H9 (cell line): ENCODE measurements around the gene MICAL2. TPM values are rescaled to one million over a fixed set of nuclear protein-coding genes. Genes with fewer than 3 reads are reported as not detected.

Source experiments
- DNase-seq: peaks from one replicate; pipeline ENCODE4 v3.0.0-alpha.2; 2017
- H2AFZ ChIP-seq: one replicate; pipeline ENCODE4 v1.6.1; 2013; ENCODE audit warnings: mild to moderate bottlenecking, low read length, control low read depth, moderate library complexity
- H2AK5ac ChIP-seq: 2 replicates; pipeline ENCODE4 v1.6.1; 2013; ENCODE audit warnings: low read length, control low read depth, mixed read lengths; ENCODE audit not compliant: insufficient read length
- H2BK120ac ChIP-seq: one replicate; pipeline ENCODE4 v1.6.1; 2013; ENCODE audit warnings: low read depth, mild to moderate bottlenecking, low read length, control low read depth, inconsistent platforms; ENCODE audit not compliant: poor library complexity, severe bottlenecking
- H2BK12ac ChIP-seq: 2 replicates; pipeline ENCODE4 v1.6.1; 2013; ENCODE audit warnings: low read length, control low read depth, mixed read lengths, low read depth; ENCODE audit not compliant: insufficient read length
- H2BK15ac ChIP-seq: 2 replicates; pipeline ENCODE4 v1.6.1; 2013; ENCODE audit warnings: low read depth, low read length, control low read depth
- H2BK20ac ChIP-seq: one replicate; pipeline ENCODE4 v1.6.1; 2013; ENCODE audit warnings: low read depth, mild to moderate bottlenecking, low read length, control low read depth, inconsistent platforms; ENCODE audit not compliant: poor library complexity, severe bottlenecking
- H2BK5ac ChIP-seq: 2 replicates; pipeline ENCODE4 v1.6.1; 2013; ENCODE audit warnings: low read length, control low read depth, mixed read lengths; ENCODE audit not compliant: insufficient read length
- H3K14ac ChIP-seq: 2 replicates; pipeline ENCODE4 v1.6.1; 2013; ENCODE audit warnings: low read length, control low read depth; ENCODE audit not compliant: insufficient read depth
- H3K18ac ChIP-seq: 2 replicates; pipeline ENCODE4 v1.6.1; 2013; ENCODE audit warnings: low read depth, mild to moderate bottlenecking, mixed read lengths, low read length, control low read depth; ENCODE audit not compliant: insufficient read length
- H3K23ac ChIP-seq: 2 replicates; pipeline ENCODE4 v1.6.1; 2013; ENCODE audit warnings: low read length, control low read depth, mixed read lengths, low read depth; ENCODE audit not compliant: insufficient read length
- H3K23me2 ChIP-seq: 2 replicates; pipeline ENCODE4 v1.6.1; 2013; ENCODE audit warnings: low read depth, mild to moderate bottlenecking, mixed read lengths, low read length, control low read depth; ENCODE audit not compliant: insufficient read length, poor library complexity, severe bottlenecking
- H3K27ac ChIP-seq: 2 replicates; pipeline ENCODE4 v1.5.1; 2013; ENCODE audit warnings: low read length, control low read depth, mixed read lengths, low read depth; ENCODE audit not compliant: insufficient read length
- H3K27me3 ChIP-seq: 2 replicates; pipeline ENCODE4 v1.6.1; 2013; ENCODE audit warnings: low read length, control low read depth, inconsistent platforms; ENCODE audit not compliant: insufficient read depth
- H3K4ac ChIP-seq: 2 replicates; pipeline ENCODE4 v1.6.1; 2013; ENCODE audit warnings: low read depth, mild to moderate bottlenecking, control low read depth, inconsistent platforms, low read length, moderate library complexity
- H3K4me1 ChIP-seq: 2 replicates; pipeline ENCODE4 v1.6.1; 2013; ENCODE audit warnings: low read length, control low read depth, inconsistent platforms; ENCODE audit not compliant: insufficient read depth
- H3K4me2 ChIP-seq: 2 replicates; pipeline ENCODE4 v1.6.1; 2013; ENCODE audit warnings: low read length, control low read depth, mixed read lengths; ENCODE audit not compliant: insufficient read length, insufficient read depth
- H3K56ac ChIP-seq: 2 replicates; pipeline ENCODE4 v1.6.1; 2013; ENCODE audit warnings: low read depth, mild to moderate bottlenecking, mixed read lengths, low read length, control low read depth; ENCODE audit not compliant: insufficient read length
- H3K79me1 ChIP-seq: 2 replicates; pipeline ENCODE4 v1.6.1; 2013; ENCODE audit warnings: low read depth, mild to moderate bottlenecking, moderate library complexity, low read length, control low read depth, inconsistent platforms; ENCODE audit not compliant: insufficient read depth, poor library complexity, severe bottlenecking
- H3K79me2 ChIP-seq: 2 replicates; pipeline ENCODE4 v1.6.1; 2013; ENCODE audit warnings: low read length, control low read depth, inconsistent platforms; ENCODE audit not compliant: insufficient read depth
- H3K9ac ChIP-seq: 2 replicates; pipeline ENCODE4 v1.6.1; 2013; ENCODE audit warnings: low read length, control low read depth, mixed read lengths; ENCODE audit not compliant: insufficient read length; ENCODE audit errors: extremely low read depth
- H3K9me3 ChIP-seq: one replicate; pipeline ENCODE4 v1.6.1; 2013; ENCODE audit warnings: low read depth, low read length, inconsistent platforms; ENCODE audit not compliant: control insufficient read depth
- H3T11ph ChIP-seq: one replicate; pipeline ENCODE4 v1.6.1; 2013; ENCODE audit warnings: mild to moderate bottlenecking, low read length, control low read depth, inconsistent platforms
- H4K20me1 ChIP-seq: one replicate; pipeline ENCODE4 v1.6.1; 2013; ENCODE audit not compliant: control insufficient read depth, insufficient read length, insufficient read depth
- H4K5ac ChIP-seq: 2 replicates; pipeline ENCODE4 v1.6.1; 2013; ENCODE audit warnings: low read depth, mild to moderate bottlenecking, mixed read lengths, low read length, control low read depth; ENCODE audit not compliant: insufficient read length
- H4K8ac ChIP-seq: replicated peaks from 2 replicates; pipeline ENCODE4 v1.6.1; 2013; ENCODE audit warnings: low read length, control low read depth, mixed read lengths, low read depth; ENCODE audit not compliant: insufficient read length
- H4K91ac ChIP-seq: 2 replicates; pipeline ENCODE4 v1.6.1; 2013; ENCODE audit warnings: low read depth, mild to moderate bottlenecking, moderate library complexity, mixed read lengths, low read length, control low read depth; ENCODE audit not compliant: insufficient read length
- H3K27ac Mint-ChIP-seq, 3 experiments: 2 replicates in 2 of 3; 3 replicates in 1 of 3; pipeline ENCODE4 v1.8.0; 2020 to 2021; ENCODE audit warnings: mixed read lengths in 3 of 3, mild to moderate bottlenecking in 1 of 3, moderate library complexity in 1 of 3
- H3K27me3 Mint-ChIP-seq: 2 replicates; pipeline ENCODE4 v1.8.0; 2021; ENCODE audit warnings: low read depth, mild to moderate bottlenecking, moderate library complexity, mixed read lengths
- H3K36me3 Mint-ChIP-seq, 3 experiments: 2 replicates in 2 of 3; 3 replicates in 1 of 3; pipeline ENCODE4 v1.8.0; 2020 to 2021; ENCODE audit warnings: low read depth in 3 of 3, mixed read lengths in 3 of 3; ENCODE audit not compliant: insufficient read depth in 1 of 3
- H3K4me1 Mint-ChIP-seq, 2 experiments: 2 replicates each; pipeline ENCODE4 v1.8.0; 2020; ENCODE audit warnings: mixed read lengths in 2 of 2
- H3K4me3 Mint-ChIP-seq, 2 experiments: 2 replicates in 1 of 2; 3 replicates in 1 of 2; pipeline ENCODE4 v1.8.0; 2020 to 2021; ENCODE audit warnings: mild to moderate bottlenecking in 2 of 2, mixed read lengths in 2 of 2, moderate library complexity in 1 of 2
- H3K9me3 Mint-ChIP-seq, 2 experiments: 2 replicates in 1 of 2; 3 replicates in 1 of 2; pipeline ENCODE4 v1.8.0; 2020; ENCODE audit warnings: mild to moderate bottlenecking in 2 of 2, mixed read lengths in 2 of 2, moderate library complexity in 1 of 2
- CTCF ChIP-seq: fragments of 200-600 bp; sonication (generic); conservative IDR thresholded peaks from 3 replicates; pipeline ENCODE4 v1.8.0; 2021; ENCODE audit warnings: antibody characterized with exemption, mild to moderate bottlenecking
- WGBS: extraction: QIAGEN DNeasy Blood & Tissue Kit; methylation state at CpG from one replicate; pipeline ENCODE4 v1.1.7; 2013; ENCODE audit warnings: missing lambda C conversion rate, low lambda C conversion rate, mixed read lengths; ENCODE audit not compliant: insufficient read length; ENCODE audit errors: extremely low coverage; 5-methylcytosine and 5-hydroxymethylcytosine counted together
- total RNA-seq: library from RNA; stranded (reverse); gene quantifications from 2 replicates; pipeline ENCODE4 v1.2.1, GENCODE V29; 2021

The MICAL2 gene
- total RNA-seq, 1 experiment from 2014 or later, result 4.7 TPM

DNA sequence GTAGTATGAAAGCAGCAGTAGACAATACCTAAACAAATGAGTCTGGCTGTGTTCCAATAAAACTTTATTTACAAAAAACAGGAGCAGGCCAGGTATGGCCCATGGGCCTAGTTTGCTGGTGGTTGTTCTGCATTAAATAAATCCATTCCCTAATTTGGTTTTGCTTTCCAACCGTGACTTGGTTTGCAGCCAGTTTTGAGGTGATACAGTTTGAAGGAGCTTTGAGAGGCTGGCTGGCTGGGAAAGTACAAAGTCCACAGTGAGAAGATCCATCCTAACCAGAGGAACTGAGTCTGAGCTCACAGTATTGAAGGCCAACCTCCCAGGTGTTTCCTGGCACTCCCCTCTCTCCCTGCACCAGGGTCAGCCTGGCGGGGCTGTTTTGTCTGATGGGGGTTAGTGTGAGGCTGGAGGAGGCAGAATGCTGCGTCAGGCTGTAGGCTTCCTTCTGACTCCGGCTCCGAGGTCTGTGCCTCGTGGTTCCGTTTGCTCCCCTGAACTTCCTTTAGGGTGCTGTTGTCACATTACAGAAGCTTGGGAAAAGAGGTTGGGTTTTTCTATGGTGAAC lies 129.5 kb downstream of the MICAL2 start:
- no peaks in the 10 kb centered on the region for H3K27me3 ChIP-seq
- Mint-ChIP-seq H3K9me3 (no peaks in the 10 kb centered on the region), H3K36me3 (no peaks in the 10 kb centered on the region; a peak in 1 of 7 replicates), H3K27me3 (peaks cover 5% of the 10 kb centered on the region), H3K4me3 (no peak overlapping the region), H3K4me1 (peaks cover 36 to 47% of the 10 kb centered on the region in 2 experiments), H3K27ac (peak overlapping the region in 1 of 3 experiments; percentile 47; a peak in 1 of 7 replicates)
- H2BK5ac ChIP-seq, result no peak overlapping the region
- H3K18ac ChIP-seq, result no peak overlapping the region
- no peak overlapping the region for H3K23ac ChIP-seq
- no peak overlapping the region for H2AFZ ChIP-seq
- no peak overlapping the region for H3K9ac ChIP-seq
- H4K8ac ChIP-seq, result no peak overlapping the region
- H3K79me2 ChIP-seq, result no peaks in the 10 kb centered on the region
- H4K5ac ChIP-seq, result no peak overlapping the region
- no peaks in the 10 kb centered on the region for H3K9me3 ChIP-seq
- no peak overlapping the region for H3K4ac ChIP-seq
- H3K4me2 ChIP-seq, result no peak overlapping the region
- no peak overlapping the region for H2BK20ac ChIP-seq
- no peak overlapping the region for H3T11ph ChIP-seq
- DNase-seq, result no peak
- no peak for TF ChIP-seq CTCF
- H2BK12ac ChIP-seq, result no peak overlapping the region
- H3K27ac ChIP-seq, result no peak overlapping the region
- no CpG with 5 or more reads among the region's 7 CpGs for WGBS
- no peak overlapping the region for H2BK15ac ChIP-seq
- H3K56ac ChIP-seq, result no peak overlapping the region
- H2BK120ac ChIP-seq, result no peak overlapping the region
- H4K20me1 ChIP-seq, result no peaks in the 10 kb centered on the region
- H3K4me1 ChIP-seq, result peaks cover 7% of the 10 kb centered on the region; the same call in 1 of the 2 replicates
- H3K79me1 ChIP-seq, result no peaks in the 10 kb centered on the region
- H4K91ac ChIP-seq, result no peak overlapping the region
- no peak overlapping the region for H3K14ac ChIP-seq
- H3K23me2 ChIP-seq, result no peaks in the 10 kb centered on the region
- H2AK5ac ChIP-seq, result no peak overlapping the region
